HG02678 (cell line): ENCODE results near the gene BMERB1.
"Not testable (repeated sequence)": the region's sequence is repeated elsewhere in the genome, so short reads cannot be mapped to it uniquely, and the experiment has no call there.

Source experiments
- ATAC-seq: cut with Tn5 transposase; IDR thresholded peaks from one replicate; pipeline ENCODE4 v1.9.1; 2021; ENCODE audit warnings: mild to moderate bottlenecking, moderate library complexity; ENCODE audit not compliant: unreplicated experiment

BMERB1 gene

DNA sequence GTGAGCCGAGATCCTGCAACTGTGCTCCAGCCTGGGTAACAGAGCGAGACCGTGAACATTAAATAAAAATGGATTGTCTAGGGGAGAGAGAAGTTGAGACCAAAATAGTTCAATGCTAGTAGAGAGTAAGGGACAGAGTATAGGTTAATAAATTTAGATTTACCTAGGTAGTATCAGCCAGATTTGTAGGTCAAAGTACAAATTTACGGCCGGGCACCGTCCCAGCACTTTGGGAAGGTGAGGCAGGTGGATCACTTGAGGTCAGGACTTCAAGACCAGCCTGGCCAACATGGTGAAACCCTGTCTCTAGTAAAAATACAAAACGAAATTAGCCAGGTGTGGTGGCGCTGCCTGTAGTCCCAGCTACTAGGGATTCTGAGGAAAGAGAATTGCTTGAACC, 12.2 kb upstream of the BMERB1 start:
- ATAC-seq, result no peak

- no peak for ATAC-seq
These were observed 8.5 kb upstream of the BMERB1 start for GRCh38 chr16:15425861-15426260.

- no peak for ATAC-seq
These were observed 7.6 kb upstream of the BMERB1 start for GRCh38 chr16:15426796-15427195.

DNA sequence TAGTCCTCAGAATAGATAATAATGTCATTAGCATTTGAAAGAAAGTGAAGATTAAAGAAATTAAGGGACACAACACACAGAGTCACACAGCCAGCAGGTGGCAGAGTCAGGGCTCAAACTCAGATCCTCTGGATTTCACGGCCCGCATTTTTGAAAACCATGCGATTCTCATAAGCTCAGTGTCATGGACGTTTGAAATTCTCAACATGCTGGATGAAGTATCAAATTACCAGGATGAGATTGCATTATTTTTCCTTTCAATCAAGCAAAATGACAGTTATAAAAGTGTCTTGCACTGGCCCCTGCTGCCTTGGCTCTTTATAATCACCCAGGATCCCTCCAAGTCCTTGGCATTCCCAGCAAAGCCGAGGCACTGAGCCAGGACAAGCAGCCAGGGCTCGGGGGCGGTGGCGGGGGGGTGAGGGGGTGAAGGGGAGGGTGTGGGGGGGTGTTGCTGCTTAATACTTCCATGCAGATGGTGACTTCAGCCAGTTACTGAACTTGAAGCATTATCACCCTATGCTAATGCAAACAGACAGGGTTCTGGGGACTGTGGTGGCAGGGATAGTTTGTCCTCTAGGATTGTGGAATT, 6.6 kb upstream of the BMERB1 start:
- ATAC-seq, result no peak

DNA sequence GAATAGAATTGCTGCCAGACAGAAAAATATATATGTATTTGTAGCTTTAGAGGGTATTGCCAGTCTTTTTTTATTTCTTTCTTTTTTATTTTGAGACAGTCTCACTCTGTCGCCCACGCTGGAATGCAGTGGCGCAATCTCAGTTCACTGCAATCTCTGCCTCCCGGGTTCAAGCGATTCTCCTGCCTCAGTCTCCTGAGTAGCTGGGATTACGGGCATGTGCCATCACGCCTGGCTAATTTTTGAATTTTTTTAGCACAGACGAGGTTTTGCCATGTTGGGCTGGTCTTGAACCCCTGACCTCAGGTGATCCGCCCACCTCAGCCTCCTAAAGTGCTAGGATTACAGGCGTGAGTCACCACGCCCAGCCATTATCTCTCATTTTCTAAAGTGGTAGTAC, 3.5 kb upstream of the BMERB1 start:
- ATAC-seq, result not testable (repeated sequence)

GRCh38 chr16:15434079-15434424, 336 bp upstream of the BMERB1 start:
- ATAC-seq, result no peak

GRCh38 chr16:15435216-15435864, 952 bp downstream of the BMERB1 start:
- ATAC-seq, result no peak

- no peak for ATAC-seq
These were observed 4.7 kb downstream of the BMERB1 start for GRCh38 chr16:15439102-15439501.

GRCh38 chr16:15439521-15439920, 5.1 kb downstream of the BMERB1 start:
- ATAC-seq, result no peak

GRCh38 chr16:15440852-15441251, 6.5 kb downstream of the BMERB1 start:
- no peak for ATAC-seq

GRCh38 chr16:15442140-15442539, 7.8 kb downstream of the BMERB1 start:
- not testable (repeated sequence) for ATAC-seq

GRCh38 chr16:15443753-15444152, 9.4 kb downstream of the BMERB1 start:
- no peak for ATAC-seq

DNA sequence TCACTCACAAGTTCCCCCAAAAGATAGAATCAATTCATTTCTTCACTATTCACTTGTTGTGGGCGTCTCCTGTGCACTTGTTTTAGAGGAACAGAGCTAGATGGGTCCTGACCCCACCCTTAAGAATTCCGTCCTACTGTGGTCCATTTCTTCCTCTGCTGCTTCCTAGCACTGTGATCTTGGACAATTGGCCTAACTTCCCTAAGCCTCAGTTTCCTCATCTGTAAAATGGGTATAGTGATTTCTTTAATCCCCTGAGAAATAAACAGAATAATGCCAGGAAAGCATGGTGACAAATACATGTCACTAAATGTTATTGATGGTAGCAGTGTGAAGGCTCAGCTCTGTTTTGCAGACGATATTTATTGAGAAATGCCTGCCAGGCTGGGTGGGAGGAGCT, 9.9 kb downstream of the BMERB1 start:
- ATAC-seq, result no peak

DNA sequence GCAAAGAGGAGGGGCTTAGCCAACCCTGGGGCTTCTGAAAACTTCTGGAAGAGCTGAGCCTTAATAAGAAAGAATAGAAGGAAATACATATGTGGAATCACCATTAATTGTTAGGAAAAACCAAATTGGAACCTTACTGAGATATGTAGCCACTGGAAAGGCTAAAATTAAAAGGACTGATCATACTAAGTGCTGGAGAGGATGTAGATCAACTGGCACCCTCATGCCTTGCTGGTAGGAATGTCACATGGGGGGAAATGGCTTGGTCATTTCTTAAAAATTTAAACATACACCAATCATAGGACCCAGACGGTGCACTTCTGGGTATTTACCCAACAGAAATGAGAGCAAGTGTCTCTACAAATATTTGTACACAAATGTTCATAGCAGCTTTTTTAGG, 11.1 kb downstream of the BMERB1 start:
- ATAC-seq, result no peak

GRCh38 chr16:15446901-15447300, 12.5 kb downstream of the BMERB1 start:
- no peak for ATAC-seq

DNA sequence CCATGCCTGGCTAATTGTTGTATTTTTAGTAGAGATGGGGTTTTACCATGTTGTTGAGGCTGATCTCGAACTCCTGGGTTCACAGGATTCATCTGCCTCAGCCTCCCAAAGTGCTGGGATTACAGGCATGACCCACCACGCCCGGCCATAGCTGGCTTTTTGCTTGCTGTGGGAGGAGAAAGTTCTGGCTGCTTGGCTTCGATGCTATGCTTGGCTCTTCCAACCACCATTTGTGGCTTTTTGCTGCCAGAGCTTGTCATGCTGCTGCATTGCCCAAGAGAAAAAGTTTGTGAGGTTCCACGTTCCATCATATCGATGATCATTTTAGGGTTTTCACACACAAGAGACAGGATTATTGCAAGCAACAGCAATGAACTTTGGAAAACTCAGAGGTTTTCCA, 16.2 kb downstream of the BMERB1 start:
- ATAC-seq, result no peak

DNA sequence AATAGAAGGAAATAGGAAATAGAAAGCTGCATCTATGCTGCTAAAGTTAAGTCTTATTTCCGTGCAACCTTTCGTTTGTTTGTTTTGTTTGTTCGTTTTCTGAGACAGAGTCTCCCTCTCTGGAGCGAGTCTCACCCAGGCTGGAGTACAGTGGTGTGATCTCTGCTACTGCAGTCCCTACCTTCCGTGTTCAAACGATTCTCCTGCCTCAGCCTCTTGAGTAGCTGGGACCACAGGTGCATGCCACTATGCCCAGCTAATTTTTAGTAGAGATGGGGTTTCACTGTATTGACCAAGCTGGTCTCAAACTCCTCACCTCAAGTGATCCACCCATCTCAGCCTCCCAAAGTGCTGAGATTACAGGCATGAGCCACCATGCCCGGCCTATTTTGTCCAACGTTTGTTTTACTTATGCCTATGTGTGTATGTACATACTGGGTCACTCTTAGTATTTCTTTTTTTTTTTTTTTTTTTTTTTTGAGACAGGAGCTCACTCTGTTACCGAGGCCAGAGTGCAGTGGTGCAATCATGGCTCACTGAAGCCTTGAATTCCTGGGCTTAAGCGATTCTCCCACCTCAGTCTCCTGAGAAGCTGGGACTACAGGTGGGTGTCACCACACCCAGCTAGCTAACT, 16.8 kb downstream of the BMERB1 start:
- ATAC-seq, result no peak

- no peak for ATAC-seq
These were observed 18.0 kb downstream of the BMERB1 start for GRCh38 chr16:15452246-15452855.

GRCh38 chr16:15453296-15453695, 18.9 kb downstream of the BMERB1 start:
- not testable (repeated sequence) for ATAC-seq

- not testable (repeated sequence) for ATAC-seq
These were observed 20.5 kb downstream of the BMERB1 start for GRCh38 chr16:15454933-15455332.

GRCh38 chr16:15457400-15457799, 23.0 kb downstream of the BMERB1 start:
- ATAC-seq, result no peak

DNA sequence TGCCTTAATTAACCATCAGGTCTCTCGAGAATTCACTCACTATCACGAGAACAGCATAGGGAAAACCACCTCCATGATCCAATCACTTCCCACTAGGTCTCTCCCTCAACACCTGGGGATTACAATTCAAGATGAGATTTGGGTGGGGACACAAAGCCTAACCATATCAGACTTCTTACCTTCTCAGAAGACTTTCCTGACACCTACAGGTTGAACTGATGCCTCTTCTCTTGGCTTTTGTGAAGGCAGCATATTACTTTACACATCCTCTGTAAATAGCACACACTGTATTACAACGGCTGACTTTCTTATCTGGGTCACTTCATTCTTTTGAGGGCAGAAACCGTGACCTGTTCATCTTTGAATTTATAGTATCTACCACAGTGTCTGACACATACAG, 23.6 kb downstream of the BMERB1 start:
- no peak for ATAC-seq
